Lower leg skin (tissue), 4 donors: ENCODE data around the gene SPACA4. TPM values are rescaled to one million over a fixed set of nuclear protein-coding genes. Genes with fewer than 3 reads are reported as not detected.

Experiments used
- DNase-seq, 2 donors: peaks; one replicate each; pipeline ENCODE4 v3.0.0-alpha.2; 2019; ENCODE audit warnings: low spot score in 2 of 2
- H3K4me3 ChIP-seq: fragments of 200-600 bp; sonication (generic); 2 replicates; pipeline ENCODE4 v1.5.1; 2017; ENCODE audit warnings: mild to moderate bottlenecking, low read depth; ENCODE audit not compliant: poor library complexity, severe bottlenecking
- POLR2A ChIP-seq, 2 donors: fragments of 450-650 bp; IDR thresholded peaks; one replicate each; pipeline ENCODE4 v1.6.1; 2016 to 2017; ENCODE audit warnings: antibody characterized with exemption in 2 of 2, mild to moderate bottlenecking in 1 of 2, moderate library complexity in 1 of 2
- WGBS, 2 donors: methylation state at CpG; one replicate each; pipeline ENCODE4 v1.1.5; 2018; 5-methylcytosine and 5-hydroxymethylcytosine counted together
- intact Hi-C: fragments of 100-400 bp; cut with DNase I; formaldehyde crosslinking; loops from one replicate; pipeline ENCODE4 v1.15.0; 2023; ENCODE audit warnings: low total_unique reads
- total RNA-seq, 4 donors: library from RNA; depleted of rRNA; stranded (reverse); fragments of >200 nt; gene quantifications; one replicate each; pipeline ENCODE4 v1.1.0, GENCODE V29; 2016
- TF ChIP-seq, protein P1 (sequence below), 3 donors: fragments of 450-650 bp; IDR thresholded peaks; one replicate each; pipeline ENCODE4 v1.5.1; 2016; ENCODE audit warnings: antibody characterized with exemption in 3 of 3, mild to moderate bottlenecking in 3 of 3, moderate library complexity in 2 of 3

The SPACA4 gene
- total RNA-seq, 4 donors from 2014 or later, result 1.7 to 2.1 TPM; not detected in 2

DNA sequence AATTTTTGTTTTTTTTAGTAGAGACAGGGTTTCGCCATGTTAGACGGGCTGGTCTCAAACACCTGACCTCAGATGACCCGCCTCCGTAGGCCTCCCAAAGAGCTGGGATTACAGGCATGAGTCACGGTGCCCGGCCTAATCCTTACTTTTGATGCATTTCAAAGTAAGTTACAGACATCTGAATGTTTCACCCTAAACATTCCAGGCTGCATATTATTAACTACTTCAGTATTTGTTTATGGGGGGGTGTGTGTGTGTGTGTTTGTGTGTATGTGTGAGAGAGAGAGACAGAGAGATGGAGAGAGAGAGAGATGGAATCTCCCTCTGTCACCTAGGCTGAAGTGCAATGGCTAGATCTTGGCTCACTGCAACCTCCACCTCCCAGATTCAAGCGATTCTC lies 41.5 kb upstream of the SPACA4 start:
- intact Hi-C loops, result no loop called here
- TF ChIP-seq, protein P1, sequence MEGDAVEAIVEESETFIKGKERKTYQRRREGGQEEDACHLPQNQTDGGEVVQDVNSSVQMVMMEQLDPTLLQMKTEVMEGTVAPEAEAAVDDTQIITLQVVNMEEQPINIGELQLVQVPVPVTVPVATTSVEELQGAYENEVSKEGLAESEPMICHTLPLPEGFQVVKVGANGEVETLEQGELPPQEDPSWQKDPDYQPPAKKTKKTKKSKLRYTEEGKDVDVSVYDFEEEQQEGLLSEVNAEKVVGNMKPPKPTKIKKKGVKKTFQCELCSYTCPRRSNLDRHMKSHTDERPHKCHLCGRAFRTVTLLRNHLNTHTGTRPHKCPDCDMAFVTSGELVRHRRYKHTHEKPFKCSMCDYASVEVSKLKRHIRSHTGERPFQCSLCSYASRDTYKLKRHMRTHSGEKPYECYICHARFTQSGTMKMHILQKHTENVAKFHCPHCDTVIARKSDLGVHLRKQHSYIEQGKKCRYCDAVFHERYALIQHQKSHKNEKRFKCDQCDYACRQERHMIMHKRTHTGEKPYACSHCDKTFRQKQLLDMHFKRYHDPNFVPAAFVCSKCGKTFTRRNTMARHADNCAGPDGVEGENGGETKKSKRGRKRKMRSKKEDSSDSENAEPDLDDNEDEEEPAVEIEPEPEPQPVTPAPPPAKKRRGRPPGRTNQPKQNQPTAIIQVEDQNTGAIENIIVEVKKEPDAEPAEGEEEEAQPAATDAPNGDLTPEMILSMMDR (IDR thresholded peaks at IDR 0.05), result no peak
- TF ChIP-seq POLR2A (IDR thresholded peaks at IDR 0.05), result no peak
- WGBS, 2 donors, result 72 to 83% methylated on average over 7 of the region's 7 CpGs
- DNase-seq, result no peak
- H3K4me3 ChIP-seq, result no peak overlapping the region

DNA sequence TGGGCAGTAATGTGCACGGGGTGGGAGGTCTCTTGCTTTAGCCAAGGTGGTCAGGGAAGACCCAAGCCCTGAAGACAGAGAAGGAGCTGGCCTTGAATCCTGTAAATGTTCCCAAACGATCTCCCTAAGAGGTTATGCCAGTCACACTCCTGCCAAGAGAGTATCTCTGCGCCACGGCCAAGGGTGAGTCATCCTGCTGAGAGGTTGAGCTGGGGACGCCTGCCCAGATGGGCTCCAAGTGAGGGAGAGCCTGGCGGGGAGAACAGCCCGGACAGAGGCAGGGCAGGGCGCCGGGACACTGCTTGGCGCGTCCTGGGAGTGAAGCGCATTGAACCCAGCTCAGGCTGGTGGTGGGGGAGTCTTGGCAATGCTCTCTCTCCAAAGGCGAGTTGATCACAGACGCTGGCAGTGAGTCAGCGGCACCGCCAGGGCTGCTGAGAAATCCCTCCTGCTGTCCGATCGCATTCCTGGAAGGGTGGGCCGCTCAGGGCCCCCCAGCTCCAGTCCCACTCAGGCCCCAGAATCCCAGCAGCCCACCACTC lies 38.1 kb upstream of the SPACA4 start:
- no peak overlapping the region for H3K4me3 ChIP-seq
- TF ChIP-seq, protein P1 (IDR thresholded peaks at IDR 0.05), result no peak
- TF ChIP-seq POLR2A (IDR thresholded peaks at IDR 0.05), result no peak
- DNase-seq, result peak; percentile 82 to 96
- intact Hi-C loops, result no loop called here
- 4 to 6% methylated on average over 15 to 19 of the region's 19 CpGs for WGBS, 2 donors

DNA sequence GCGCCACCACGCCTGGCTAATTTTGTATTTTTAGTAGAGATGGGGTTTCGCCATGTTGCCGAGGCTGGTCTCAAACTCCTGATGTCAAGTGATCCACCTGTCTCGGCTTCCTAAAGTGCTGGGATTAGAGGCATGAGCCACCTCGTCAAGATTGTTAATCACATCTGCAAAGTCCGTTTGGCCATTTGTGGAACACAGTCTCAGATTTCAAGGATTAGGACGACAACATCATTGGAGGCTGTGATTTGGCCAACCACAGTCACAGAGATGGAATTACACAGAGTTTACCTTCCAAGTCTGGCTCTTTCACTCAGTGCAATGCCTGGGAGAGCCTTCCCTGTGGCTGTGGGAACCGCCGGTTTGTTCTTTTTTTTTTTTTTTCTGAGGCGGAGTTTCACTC lies 36.7 kb upstream of the SPACA4 start:
- no peak overlapping the region for H3K4me3 ChIP-seq
- no peak for DNase-seq
- WGBS, 2 donors, result 55 to 60% methylated on average over 11 of the region's 11 CpGs
- intact Hi-C loops, result no loop called here
- TF ChIP-seq, protein P1 (IDR thresholded peaks at IDR 0.05), result no peak
- no peak for TF ChIP-seq POLR2A (IDR thresholded peaks at IDR 0.05)

DNA sequence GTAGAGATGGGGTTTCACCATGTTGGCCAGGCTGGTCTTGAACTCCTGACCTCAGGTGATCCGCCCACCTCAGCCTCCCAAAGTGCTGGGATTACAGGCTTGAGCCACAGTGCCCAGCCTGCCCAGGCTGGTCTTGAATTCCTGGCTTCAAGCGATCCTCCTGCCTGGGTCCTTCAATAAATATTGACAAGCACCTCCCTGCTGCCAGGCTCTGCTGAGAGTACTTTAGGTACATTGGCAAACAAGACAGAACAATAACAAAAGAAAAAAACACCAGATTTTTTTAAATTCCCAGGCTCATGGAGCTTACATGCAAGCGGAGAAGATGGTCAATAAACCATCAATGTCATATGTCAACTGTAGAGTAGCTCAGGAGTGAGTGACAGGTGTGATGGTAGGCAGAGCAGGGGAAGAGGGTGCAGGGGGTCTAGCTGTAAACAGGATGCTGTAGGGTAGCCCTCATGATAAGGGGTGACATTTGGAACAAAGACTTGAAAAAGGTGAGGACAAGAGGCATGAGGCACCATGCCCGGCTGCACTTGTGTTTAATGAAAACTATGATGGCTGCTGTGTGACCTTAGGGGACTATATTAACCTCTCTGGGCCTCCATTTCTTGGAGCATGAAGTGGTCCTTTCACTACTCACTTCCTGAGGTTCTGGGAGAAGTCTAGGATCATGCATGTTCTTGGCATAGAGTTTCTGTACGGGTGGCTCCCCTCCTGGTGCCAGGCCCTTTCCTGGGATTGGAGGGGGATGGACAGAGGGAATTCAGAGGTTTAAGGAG lies 35.0 kb upstream of the SPACA4 start:
- 68 to 83% methylated on average over 5 of the region's 5 CpGs for WGBS, 2 donors
- intact Hi-C loops, result no loop called here
- H3K4me3 ChIP-seq, result no peak overlapping the region
- no peak for TF ChIP-seq POLR2A (IDR thresholded peaks at IDR 0.05)
- TF ChIP-seq, protein P1 (IDR thresholded peaks at IDR 0.05), result no peak
- DNase-seq, result no peak

DNA sequence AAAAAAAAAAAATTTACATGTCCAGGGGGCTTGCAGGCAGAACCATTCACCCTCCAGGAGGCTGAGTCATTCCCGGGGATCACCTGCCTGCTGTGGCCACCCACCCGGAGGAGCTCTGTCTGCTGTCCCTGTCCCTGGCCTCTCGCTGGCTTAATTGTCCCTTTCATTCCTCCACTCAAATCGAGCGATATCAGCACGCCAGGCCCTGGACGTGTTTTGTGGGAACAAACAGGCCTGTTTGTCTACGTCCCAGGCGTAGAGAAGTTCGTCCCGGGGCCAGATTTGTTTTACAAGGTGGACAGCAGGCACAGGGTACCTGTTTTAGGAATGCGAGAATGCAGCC lies 33.4 kb upstream of the SPACA4 start:
- 86 to 90% methylated on average over 12 of the region's 12 CpGs for WGBS, 2 donors
- no peak for DNase-seq
- TF ChIP-seq, protein P1 (IDR thresholded peaks at IDR 0.05), result no peak
- TF ChIP-seq POLR2A (IDR thresholded peaks at IDR 0.05), result no peak
- intact Hi-C loops, result no loop called here
- no peak overlapping the region for H3K4me3 ChIP-seq
